HEK293 (cell line): Measurements from ENCODE around the gene CNTNAP5.

ENCODE experiments used
- CTCF ChIP-seq: fragments of 450-650 bp; formaldehyde crosslinking; IDR thresholded peaks from 2 replicates; pipeline ENCODE4 v1.5.1; 2016; ENCODE audit warnings: missing biosample characterization, missing genetic modification characterization
- GLI4 ChIP-seq: fragments of 450-650 bp; formaldehyde crosslinking; IDR thresholded peaks from 2 replicates; pipeline ENCODE4 v1.5.1; 2016; ENCODE audit warnings: missing biosample characterization, missing genetic modification characterization
- SALL2 ChIP-seq: fragments of 450-650 bp; formaldehyde crosslinking; IDR thresholded peaks from 2 replicates; pipeline ENCODE4 v1.5.0; 2017; ENCODE audit warnings: missing biosample characterization, mild to moderate bottlenecking, missing genetic modification characterization, borderline replicate concordance
- YY1 ChIP-seq: fragments of 450-650 bp; formaldehyde crosslinking; IDR thresholded peaks from 2 replicates; pipeline ENCODE4 v1.5.1; 2018; ENCODE audit warnings: missing biosample characterization, missing genetic modification characterization
- ZBTB8A ChIP-seq: fragments of 450-650 bp; formaldehyde crosslinking; IDR thresholded peaks from 2 replicates; pipeline ENCODE4 v1.5.1; 2016; ENCODE audit warnings: missing biosample characterization, missing genetic modification characterization
- ZNF223 ChIP-seq: fragments of 450-650 bp; formaldehyde crosslinking; IDR thresholded peaks from 2 replicates; pipeline ENCODE4 v1.5.1; 2016; ENCODE audit warnings: missing biosample characterization, missing genetic modification characterization
- ZNF280C ChIP-seq: fragments of 450-650 bp; formaldehyde crosslinking; IDR thresholded peaks from 2 replicates; pipeline ENCODE4 v1.5.1; 2016; ENCODE audit warnings: missing biosample characterization, missing genetic modification characterization
- ZNF510 ChIP-seq: fragments of 450-650 bp; formaldehyde crosslinking; IDR thresholded peaks from 2 replicates; pipeline ENCODE4 v1.5.1; 2018; ENCODE audit warnings: mild to moderate bottlenecking, missing genetic modification characterization, missing biosample characterization; ENCODE audit not compliant: insufficient replicate concordance
- ZNF549 ChIP-seq: fragments of 450-650 bp; IDR thresholded peaks from 2 replicates; pipeline ENCODE4 v1.5.1; 2018; ENCODE audit warnings: missing biosample characterization, missing genetic modification characterization, mild to moderate bottlenecking, inconsistent platforms, moderate library complexity
- ZNF768 ChIP-seq: fragments of 450-650 bp; formaldehyde crosslinking; IDR thresholded peaks from 2 replicates; pipeline ENCODE4 v1.5.1; 2018; ENCODE audit warnings: missing biosample characterization, mild to moderate bottlenecking, missing genetic modification characterization
- TF ChIP-seq, protein P1 (sequence below): fragments of 450-650 bp; formaldehyde crosslinking; IDR thresholded peaks from 2 replicates; pipeline ENCODE4 v1.5.1; 2016; ENCODE audit warnings: missing biosample characterization, missing genetic modification characterization, low read depth
- TF ChIP-seq, protein P2 (sequence below): fragments of 450-650 bp; formaldehyde crosslinking; IDR thresholded peaks from 2 replicates; pipeline ENCODE4 v1.5.1; 2016; ENCODE audit warnings: missing biosample characterization, missing genetic modification characterization

- TF ChIP-seq CTCF (tag by site-specific recombination) (no peak), ZNF280C (tag by site-specific recombination) (no peak), ZNF549 (tag by site-specific recombination) (no peak), SALL2 (tag by site-specific recombination) (no peak), YY1 (tag by site-specific recombination) (no peak), ZNF510 (tag by site-specific recombination) (no peak), ZNF768 (tag by site-specific recombination) (no peak), ZBTB8A (tag by site-specific recombination) (no peak), GLI4 (tag by site-specific recombination) (no peak), ZNF223 (no peak)
- TF ChIP-seq, protein P1, sequence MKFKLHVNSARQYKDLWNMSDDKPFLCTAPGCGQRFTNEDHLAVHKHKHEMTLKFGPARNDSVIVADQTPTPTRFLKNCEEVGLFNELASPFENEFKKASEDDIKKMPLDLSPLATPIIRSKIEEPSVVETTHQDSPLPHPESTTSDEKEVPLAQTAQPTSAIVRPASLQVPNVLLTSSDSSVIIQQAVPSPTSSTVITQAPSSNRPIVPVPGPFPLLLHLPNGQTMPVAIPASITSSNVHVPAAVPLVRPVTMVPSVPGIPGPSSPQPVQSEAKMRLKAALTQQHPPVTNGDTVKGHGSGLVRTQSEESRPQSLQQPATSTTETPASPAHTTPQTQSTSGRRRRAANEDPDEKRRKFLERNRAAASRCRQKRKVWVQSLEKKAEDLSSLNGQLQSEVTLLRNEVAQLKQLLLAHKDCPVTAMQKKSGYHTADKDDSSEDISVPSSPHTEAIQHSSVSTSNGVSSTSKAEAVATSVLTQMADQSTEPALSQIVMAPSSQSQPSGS (tag by site-specific recombination) = no peak
- TF ChIP-seq, protein P2, sequence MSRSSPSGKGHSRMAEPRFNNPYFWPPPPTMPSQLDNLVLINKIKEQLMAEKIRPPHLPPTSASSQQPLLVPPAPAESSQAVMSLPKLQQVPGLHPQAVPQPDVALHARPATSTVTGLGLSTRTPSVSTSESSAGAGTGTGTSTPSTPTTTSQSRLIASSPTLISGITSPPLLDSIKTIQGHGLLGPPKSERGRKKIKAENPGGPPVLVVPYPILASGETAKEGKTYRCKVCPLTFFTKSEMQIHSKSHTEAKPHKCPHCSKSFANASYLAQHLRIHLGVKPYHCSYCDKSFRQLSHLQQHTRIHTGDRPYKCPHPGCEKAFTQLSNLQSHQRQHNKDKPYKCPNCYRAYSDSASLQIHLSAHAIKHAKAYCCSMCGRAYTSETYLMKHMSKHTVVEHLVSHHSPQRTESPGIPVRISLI (tag by site-specific recombination) = no peak
These were observed 622.6 kb downstream of the CNTNAP5 start for GRCh38 chr2:124647663-124648062.
